Measurements from ENCODE around the gene RCVRN. TPM values are rescaled to one million over a fixed set of nuclear protein-coding genes. Genes with fewer than 3 reads are reported as not detected.

Gene RCVRN
- total and polyA plus RNA-seq, 9 of the 15 experiments (the other 6 are each of a cell fraction or from before 2014, with no cell fraction given) = not detected

- TF ChIP-seq THRB (CRISPR knock-in tag; conservative IDR thresholded peaks at IDR 0.05) = no peak
Observed at GRCh38 chr17:9904277-9905077, 594 bp downstream of the RCVRN start (continued).

GRCh38 chr17:9902120-9902519 is 3.0 kb downstream of the RCVRN start:
- Histone ChIP-seq H3K4me3 (no peak overlapping the region), H3K9me3 (replicated peaks; ENCODE audit: control insufficient read depth, insufficient read depth, low read depth, low read length) (no peaks in the 10 kb centered on the region), H3K9me1 (ENCODE audit: control insufficient read depth, insufficient read depth, low read length) (no peaks in the 10 kb centered on the region), H3K36me3 (ENCODE audit: control insufficient read depth, insufficient read depth, low read length) (no peaks in the 10 kb centered on the region), H3K4me1 (replicated peaks in 1 of 2; ENCODE audit: control insufficient read depth in 2 of 2, insufficient read depth in 2 of 2, low read length in 2 of 2) (no peaks in the 10 kb centered on the region), H3K27me3 (ENCODE audit: control insufficient read depth in 2 of 2, insufficient read depth in 2 of 2, low read length in 2 of 2) (peaks cover 0 to 10% of the 10 kb centered on the region in 2 experiments; a peak in 2 of 5 replicates), H3K4me2 (ENCODE audit: insufficient read depth, low read length) (no peak overlapping the region), H3K27ac (ENCODE audit: extremely low read depth, low read depth, low read length) (no peak overlapping the region), H2AFZ (ENCODE audit: low read depth, low read length) (no peak overlapping the region), H4K20me1 (replicated peaks; ENCODE audit: control insufficient read depth, insufficient read depth, low read length) (no peaks in the 10 kb centered on the region), H3K9ac (ENCODE audit: insufficient read depth in 1 of 2, low read depth in 2 of 2, low read length in 2 of 2) (no peak overlapping the region), H3K79me2 (ENCODE audit: control insufficient read depth, insufficient read depth, low read length) (no peaks in the 10 kb centered on the region)
- no TSS peak for BruUV-seq (replicated peaks)
- FAIRE-seq = no peak
- no peak for DNase-seq (ENCODE audit: extremely low read depth in 1 of 4, low spot score in 3 of 4)
- intact Hi-C loops (cut with micrococcal nuclease) = no loop called here
- WGBS (ENCODE audit: insufficient coverage, low coverage, missing lambda C conversion rate) = 0% methylated on average over 1 of the region's 2 CpGs
- CTCF ChIA-PET (ENCODE audit: low intra/inter-chr PET ratio) = no interaction called here
- in situ Hi-C loops (cut with MboI) = no loop called here
- no peak for ATAC-seq
- POLR2A ChIA-PET = no interaction called here
- TF ChIP-seq KDM1A (IDR thresholded peaks at IDR 0.05) (no peak), TBP (optimal IDR thresholded peaks at IDR 0.05; ENCODE audit: low read depth, low read length) (no peak), ERF (CRISPR knock-in tag; IDR thresholded peaks at IDR 0.05) (no peak), PREB (CRISPR knock-in tag; IDR thresholded peaks at IDR 0.05) (no peak), BMI1 (IDR thresholded peaks at IDR 0.05; ENCODE audit: low read length) (no peak), SIN3A (IDR thresholded peaks at IDR 0.05; ENCODE audit: borderline replicate concordance in 2 of 2, control insufficient read depth in 1 of 2, low read depth in 2 of 2, low read length in 2 of 2) (no peak), YY1 (IDR thresholded peaks at IDR 0.05; ENCODE audit: borderline replicate concordance in 1 of 3, control insufficient read depth in 1 of 3, extremely low read depth in 1 of 3, insufficient read depth in 3 of 3, insufficient read length in 1 of 3, insufficient replicate concordance in 2 of 3, low read depth in 1 of 3, low read length in 2 of 3) (no peak), KLF1 (tag; IDR thresholded peaks at IDR 0.05) (no peak), ZNF239 (CRISPR knock-in tag; IDR thresholded peaks at IDR 0.05) (no peak), HMBOX1 (IDR thresholded peaks at IDR 0.05) (no peak)

Data from K562 (cell line).